GM19463 (cell line): ENCODE measurements around the gene GPR37L1.

Experiments used
- ATAC-seq: cut with Tn5 transposase; IDR thresholded peaks from one replicate; pipeline ENCODE4 v1.9.1; 2021; ENCODE audit warnings: mild to moderate bottlenecking, moderate library complexity; ENCODE audit not compliant: unreplicated experiment

Gene GPR37L1

GRCh38 chr1:202122639-202123335, at the start of gene GPR37L1:
TSS of gene GPR37L1 (plus strand) at chr1:202122917. CDS start at chr1:202122964, 47 bp downstream.
- ATAC-seq: no peak

GRCh38 chr1:202073206-202073605, 49.5 kb upstream of the GPR37L1 start:
- ATAC-seq: no peak

GRCh38 chr1:202074985-202075384, 47.7 kb upstream of the GPR37L1 start:
- ATAC-seq: no peak

GRCh38 chr1:202075389-202075788, 47.3 kb upstream of the GPR37L1 start:
- ATAC-seq: no peak

GRCh38 chr1:202076050-202076511, 46.6 kb upstream of the GPR37L1 start:
- no peak for ATAC-seq

- ATAC-seq: no peak
These were observed 44.5 kb upstream of the GPR37L1 start for GRCh38 chr1:202078241-202078640.

GRCh38 chr1:202081992-202082391, 40.7 kb upstream of the GPR37L1 start:
- no peak for ATAC-seq

- ATAC-seq: no peak
These were observed 37.7 kb upstream of the GPR37L1 start for GRCh38 chr1:202084791-202085681.

- ATAC-seq: no peak
These were observed 36.9 kb upstream of the GPR37L1 start for GRCh38 chr1:202085682-202086373.

- no peak for ATAC-seq
These were observed 36.0 kb upstream of the GPR37L1 start for GRCh38 chr1:202086579-202087350.

DNA sequence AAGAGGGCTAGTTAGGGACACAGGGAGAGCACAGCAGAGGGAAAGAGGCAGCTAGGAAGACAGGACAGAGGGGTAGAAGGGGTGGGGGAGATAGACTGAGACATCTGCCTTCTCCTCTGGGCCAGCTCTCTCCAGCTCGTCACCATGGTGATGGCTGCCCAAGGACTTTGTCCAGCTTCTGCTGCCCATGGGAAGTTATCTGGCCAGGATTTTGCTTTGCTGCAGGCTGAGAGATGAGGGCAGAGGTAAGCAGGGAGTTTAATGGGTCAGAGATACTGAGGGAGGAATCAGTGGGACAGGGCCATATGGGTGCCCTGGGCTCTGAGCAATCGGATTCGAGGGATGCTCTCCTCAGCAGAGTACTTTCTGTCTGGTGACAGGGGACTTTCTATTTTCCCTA, 34.5 kb upstream of the GPR37L1 start:
- no peak for ATAC-seq

GRCh38 chr1:202090994-202091393, 31.7 kb upstream of the GPR37L1 start:
- no peak for ATAC-seq

DNA sequence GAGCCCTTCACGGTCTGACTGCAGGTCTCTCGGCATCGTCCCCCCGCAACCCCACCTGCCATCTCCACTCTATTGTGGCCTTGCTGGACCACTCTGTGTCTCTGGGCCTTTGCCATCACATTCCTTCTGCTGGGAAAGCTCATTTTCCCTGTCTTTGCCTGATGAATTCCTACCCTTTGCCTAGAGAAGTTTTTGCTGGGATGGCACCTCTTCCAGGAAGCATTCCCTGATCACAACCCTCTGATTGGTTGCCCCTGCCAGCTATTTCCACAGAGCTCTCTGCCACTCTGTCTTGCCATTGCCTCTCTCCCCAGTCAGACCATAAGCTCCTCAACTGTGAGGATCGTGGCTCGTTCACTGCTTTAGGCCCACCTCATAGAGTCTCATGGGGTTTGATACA, 28.9 kb upstream of the GPR37L1 start:
- no peak for ATAC-seq

DNA sequence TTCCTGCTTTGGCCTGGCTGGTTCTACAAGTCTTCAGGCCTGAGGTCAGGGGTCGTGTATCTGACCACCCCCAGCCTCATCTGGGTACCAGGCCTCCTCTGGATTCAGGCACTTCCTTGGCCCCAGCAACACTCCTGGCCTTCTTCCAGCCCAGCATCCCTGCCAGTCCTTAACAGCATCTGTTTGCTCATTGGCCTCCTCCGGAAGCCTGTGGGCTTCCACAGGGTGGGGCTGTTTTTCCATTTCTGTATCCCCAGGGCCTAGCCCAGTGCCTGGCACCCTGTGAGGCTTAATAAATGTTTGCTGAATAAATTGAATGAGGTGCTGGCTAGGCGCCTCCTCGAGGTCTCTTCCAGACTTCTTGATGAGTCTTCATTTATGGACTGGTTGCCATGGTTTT, 21.5 kb upstream of the GPR37L1 start:
- no peak for ATAC-seq

GRCh38 chr1:202104073-202104472, 18.6 kb upstream of the GPR37L1 start:
- ATAC-seq: no peak

DNA sequence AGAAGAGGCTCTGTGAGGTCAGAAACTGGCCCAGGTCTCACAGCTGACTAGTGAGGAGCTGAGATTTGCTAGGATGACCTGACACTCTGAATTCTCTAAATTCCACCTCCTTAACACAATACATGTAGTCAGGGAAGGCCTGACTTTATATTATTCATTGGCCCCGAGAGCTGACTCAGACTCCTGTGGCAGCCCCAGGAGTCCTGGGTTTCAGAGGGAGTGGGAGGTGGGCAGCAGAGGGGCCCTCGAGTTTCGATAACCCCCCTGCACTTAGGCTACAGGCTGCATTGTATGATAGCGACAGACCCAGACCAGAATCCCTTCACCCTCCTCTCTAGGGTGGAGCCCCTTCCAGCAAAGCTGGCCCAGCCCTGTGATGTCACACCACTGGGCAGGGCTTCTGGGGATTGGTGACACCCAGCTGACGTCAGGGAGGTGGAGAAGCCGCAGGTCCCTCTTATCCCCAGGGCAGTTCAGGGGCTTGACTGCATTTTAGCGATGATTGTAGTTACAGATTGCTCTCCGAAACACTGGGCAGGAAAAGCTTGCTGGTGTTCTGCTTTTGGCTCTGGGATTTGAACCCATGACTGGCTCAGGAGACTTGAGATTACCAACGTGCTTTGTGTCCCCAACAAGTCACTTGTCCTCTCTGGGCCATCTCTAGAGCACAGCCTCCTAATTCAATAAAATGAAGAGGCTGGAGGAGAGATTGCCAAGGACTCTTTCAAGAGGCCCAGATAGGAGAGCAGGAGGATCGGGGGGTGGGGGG, 17.0 kb upstream of the GPR37L1 start:
- no peak for ATAC-seq

DNA sequence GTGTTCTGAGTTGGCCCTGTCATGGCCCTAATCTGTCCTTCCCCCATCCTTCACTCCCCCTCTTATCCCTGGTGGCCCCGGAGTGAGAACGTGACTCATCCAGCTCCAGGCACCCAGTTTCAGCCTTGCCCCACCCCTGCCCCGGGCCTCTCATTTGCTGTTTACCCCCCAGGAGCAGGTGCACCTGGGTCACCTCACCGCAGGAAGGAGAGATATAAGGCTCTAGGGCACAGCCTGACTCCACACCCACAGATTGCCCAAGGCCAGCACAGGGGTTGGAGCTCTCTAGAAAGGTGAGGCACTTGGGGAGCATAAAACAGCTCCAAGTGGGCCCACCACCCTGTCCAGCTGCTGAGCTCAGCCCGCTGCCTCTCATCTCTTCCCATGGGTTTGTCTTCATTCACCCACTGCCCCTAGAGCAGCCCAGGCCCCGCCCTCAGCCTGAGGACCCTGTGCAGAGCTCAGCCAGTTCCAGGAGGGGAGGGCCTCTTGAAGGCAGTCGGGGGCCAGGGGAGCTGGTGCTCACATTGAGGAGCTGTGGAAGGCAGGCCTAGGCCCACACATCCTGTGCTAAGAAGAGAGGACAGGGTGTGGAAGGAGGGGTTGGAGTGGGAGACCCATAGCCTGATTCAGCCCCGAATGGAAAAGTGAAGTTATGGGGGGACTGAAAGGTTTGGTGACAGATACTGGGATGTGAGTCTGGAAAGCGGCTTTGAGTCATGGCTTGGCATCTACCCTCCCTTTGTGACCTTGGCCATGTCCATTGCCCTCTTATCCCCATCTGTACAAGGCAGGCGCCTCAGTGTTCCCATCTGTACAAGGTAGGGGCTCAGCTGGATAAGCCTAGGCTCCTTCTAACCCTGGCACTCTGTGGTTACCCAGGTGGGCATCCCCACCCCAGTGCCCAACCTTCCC, 16.1 kb upstream of the GPR37L1 start:
- ATAC-seq: no peak

- ATAC-seq: no peak
These were observed 15.4 kb upstream of the GPR37L1 start for GRCh38 chr1:202107321-202107761.
